HFF-Myc (cell line): ENCODE data around the gene PEX10.
A peak's percentile ranks its signal among the peaks of the same experiment; 100 is the strongest.

ENCODE experiments used
- DNase-seq: peaks from one replicate; pipeline ENCODE4 v3.0.0-alpha.2; 2011; ENCODE audit warnings: low read depth; ENCODE audit errors: extremely low read depth
- H3K4me3 ChIP-seq: replicated peaks from 2 replicates; pipeline ENCODE4 v1.5.1; 2011; ENCODE audit warnings: low read depth, mild to moderate bottlenecking, control low read depth, low read length
- TF ChIP-seq, protein P1 (sequence below): IDR thresholded peaks from 2 replicates; pipeline ENCODE4 v1.5.1; 2012; ENCODE audit warnings: mild to moderate bottlenecking, low read depth, low read length, control low read depth; ENCODE audit errors: missing control alignments

PEX10 gene

DNA sequence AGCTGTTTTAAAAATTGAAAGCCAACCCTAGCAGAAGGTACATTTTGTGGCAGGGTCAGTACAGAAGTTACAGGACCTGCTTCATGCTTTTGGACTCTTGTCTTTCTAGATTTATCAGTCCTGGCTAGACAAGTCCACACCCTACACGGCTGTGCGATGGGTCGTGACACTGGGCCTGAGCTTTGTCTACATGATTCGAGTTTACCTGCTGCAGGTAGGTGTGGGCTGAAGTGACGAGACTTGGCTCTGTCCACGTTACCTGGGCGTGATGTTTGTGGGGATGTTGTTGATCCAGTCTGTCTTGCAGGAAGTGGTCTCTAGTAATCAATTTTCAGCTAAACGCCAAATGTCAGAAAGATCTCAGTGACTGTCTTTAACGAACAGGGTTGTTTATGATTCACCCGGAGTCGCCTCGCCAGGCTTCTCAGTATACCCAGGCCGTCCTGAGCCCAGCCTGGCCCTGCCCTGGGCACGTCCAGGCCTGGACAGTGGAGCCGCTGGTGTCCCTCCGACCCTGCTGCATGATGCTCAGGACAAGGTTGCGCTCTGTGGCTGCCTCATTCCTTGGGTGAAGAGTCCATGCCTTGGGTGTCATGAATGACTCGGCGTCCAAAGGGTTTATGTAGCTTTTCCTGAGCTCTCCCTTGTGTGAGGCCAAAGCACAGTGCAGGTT is 15.2 kb downstream of the PEX10 start:
- H3K4me3 ChIP-seq, result no peak overlapping the region
- TF ChIP-seq, protein P1, sequence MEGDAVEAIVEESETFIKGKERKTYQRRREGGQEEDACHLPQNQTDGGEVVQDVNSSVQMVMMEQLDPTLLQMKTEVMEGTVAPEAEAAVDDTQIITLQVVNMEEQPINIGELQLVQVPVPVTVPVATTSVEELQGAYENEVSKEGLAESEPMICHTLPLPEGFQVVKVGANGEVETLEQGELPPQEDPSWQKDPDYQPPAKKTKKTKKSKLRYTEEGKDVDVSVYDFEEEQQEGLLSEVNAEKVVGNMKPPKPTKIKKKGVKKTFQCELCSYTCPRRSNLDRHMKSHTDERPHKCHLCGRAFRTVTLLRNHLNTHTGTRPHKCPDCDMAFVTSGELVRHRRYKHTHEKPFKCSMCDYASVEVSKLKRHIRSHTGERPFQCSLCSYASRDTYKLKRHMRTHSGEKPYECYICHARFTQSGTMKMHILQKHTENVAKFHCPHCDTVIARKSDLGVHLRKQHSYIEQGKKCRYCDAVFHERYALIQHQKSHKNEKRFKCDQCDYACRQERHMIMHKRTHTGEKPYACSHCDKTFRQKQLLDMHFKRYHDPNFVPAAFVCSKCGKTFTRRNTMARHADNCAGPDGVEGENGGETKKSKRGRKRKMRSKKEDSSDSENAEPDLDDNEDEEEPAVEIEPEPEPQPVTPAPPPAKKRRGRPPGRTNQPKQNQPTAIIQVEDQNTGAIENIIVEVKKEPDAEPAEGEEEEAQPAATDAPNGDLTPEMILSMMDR, result no peak

DNA sequence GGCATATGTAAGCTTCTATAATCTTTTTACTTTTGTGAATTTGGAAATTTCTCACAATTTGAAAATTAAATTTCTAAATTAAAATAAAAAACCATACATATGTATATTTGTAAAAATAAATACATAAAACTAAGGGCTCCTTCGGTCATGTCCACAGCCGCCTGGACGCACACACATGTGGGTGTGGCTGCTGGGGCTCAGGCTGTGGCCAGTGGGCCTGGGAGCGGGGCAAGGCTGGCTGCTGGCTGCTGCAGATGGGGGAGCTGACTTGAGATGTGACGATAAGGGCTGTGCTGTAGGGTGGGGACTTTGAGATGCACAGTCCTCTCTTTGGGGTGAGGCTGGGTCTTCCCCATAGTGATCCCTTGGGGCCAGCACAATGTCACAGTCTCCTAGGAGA is 15.9 kb downstream of the PEX10 start:
- TF ChIP-seq, protein P1, result no peak
- no peak for DNase-seq
- H3K4me3 ChIP-seq, result no peak overlapping the region

More for the DNA sequence above, 15.2 kb downstream of the PEX10 start:
- DNase-seq, result no peak

DNA sequence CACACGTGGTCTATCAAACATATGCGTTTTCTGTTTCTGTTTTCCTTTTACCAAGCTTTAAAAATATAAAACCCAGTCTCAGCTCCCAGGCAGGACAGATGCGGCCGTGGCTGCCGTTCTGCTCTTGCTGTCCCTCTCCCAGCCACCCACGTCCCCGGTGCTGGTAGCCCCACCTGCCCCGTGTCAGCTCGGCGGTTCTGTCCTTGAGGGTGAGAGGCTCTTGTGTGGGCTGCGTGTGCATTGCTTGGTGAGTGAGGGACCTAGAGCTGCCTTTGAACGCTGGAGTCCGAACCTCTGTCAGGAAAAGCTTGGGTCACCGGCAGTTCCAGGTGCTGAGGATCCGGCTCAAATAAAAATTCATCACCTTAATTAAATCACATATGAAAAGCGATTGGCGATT is 16.3 kb downstream of the PEX10 start:
- DNase-seq, result no peak
- TF ChIP-seq, protein P1, result no peak
- H3K4me3 ChIP-seq, result no peak overlapping the region

DNA sequence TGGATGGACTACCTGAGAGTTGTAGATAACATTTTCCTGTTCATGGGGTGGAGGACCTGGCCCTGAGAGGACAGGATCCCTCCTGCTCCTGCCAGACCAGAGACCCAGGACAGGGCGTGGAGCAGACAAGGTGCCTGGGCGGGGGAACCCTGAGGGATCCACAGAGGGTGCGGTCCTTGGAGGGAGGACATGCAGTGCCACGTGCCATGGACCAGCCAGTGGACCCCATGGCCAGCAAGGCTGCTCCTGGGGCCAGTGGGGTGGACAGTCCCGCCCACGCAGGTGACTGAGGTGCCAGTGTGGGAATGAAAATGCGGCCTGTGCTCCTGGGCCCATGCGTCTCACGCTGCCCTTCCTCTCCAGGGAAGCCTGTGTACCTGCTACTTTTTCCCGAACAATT is 17.1 kb downstream of the PEX10 start:
- no peak for DNase-seq
- H3K4me3 ChIP-seq, result no peak overlapping the region
- TF ChIP-seq, protein P1, result no peak

DNA sequence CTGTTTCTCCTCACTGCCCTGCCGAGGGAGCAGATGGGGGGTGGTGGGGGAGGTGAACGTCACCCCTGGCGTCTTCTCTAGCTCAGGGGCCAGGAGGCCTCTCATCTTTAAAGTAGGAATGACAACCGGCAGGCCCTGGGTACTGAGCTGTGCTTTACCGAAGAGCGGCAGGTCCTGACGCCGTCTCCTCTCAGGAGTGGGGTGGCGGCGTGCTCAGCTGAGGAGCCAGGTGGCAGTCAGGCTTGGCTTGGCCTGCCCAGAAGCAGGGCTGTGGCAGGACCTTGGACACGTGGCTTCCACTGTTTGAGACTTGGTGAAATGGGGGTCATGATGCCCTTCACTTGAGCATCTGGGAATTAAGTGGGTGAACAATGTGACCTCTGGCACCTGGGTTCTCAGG is 17.6 kb downstream of the PEX10 start:
- no peak overlapping the region for H3K4me3 ChIP-seq
- DNase-seq, result no peak
- TF ChIP-seq, protein P1, result no peak

DNA sequence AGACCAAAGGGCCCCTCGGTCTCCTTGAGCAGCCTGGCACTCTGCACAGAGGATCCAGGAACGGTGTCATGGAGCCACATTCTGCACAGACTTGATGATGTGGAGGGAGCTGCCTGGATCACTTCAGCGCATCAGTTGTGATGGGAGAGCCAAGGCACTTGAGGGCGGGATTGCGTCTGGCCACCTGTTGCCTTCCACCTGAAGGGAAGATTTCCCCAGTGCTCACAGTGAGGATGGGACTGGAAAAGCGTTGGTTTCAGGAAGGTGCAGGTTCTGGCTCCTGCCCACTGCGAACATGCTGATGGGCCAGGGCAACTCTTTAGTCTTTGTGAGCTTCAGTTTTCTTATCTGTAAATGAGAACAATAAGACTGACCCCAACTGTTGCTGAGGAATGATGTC is 18.1 kb downstream of the PEX10 start:
- DNase-seq, result no peak
- TF ChIP-seq, protein P1, result no peak
- no peak overlapping the region for H3K4me3 ChIP-seq

DNA sequence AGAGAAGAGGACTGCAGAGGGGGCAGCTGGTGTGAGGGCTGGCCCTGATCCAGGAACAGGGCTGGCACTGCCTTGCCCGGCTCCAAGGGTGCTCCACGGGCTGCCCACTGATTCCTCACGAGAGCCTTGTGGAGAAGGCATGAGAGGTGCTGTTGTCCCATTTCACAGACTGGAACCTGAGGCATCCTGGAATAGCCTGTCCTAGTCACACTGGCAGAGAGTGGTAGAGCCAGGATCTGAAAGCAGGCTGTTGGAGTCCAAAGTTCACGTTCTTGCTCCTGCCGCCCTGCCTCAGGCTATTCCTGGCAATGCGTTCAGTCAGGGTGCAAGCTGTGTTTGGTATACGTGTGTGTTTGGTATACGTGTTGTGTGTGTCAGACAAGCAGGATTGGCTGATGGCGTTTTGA is 18.9 kb downstream of the PEX10 start:
- H3K4me3 ChIP-seq, result peak overlapping the region; percentile 93
- TF ChIP-seq, protein P1, result no peak
- DNase-seq, result no peak
